B cell (primary cell): ENCODE data around the gene LRRC45. TPM values are rescaled to one million over a fixed set of nuclear protein-coding genes. Genes with fewer than 3 reads are reported as not detected.

Source experiments
- ATAC-seq: fragments of 200-7000 bp; cut with Tn5 transposase; one replicate; pipeline ENCODE4 v1.10.0; 2021; ENCODE audit warnings: low read depth, mild to moderate bottlenecking, moderate number of reproducible peaks, moderate library complexity
- CTCF ChIA-PET: fragments of 350-600 bp; sonication (Branson Sonifier 250); formaldehyde crosslinking; loops from one replicate; lab custom pipeline; 2021; ENCODE audit warnings: antibody characterized with exemption, inconsistent platforms; lab: Charles Lee
- POLR2A ChIA-PET: fragments of 350-600 bp; sonication (Branson Sonifier 250); formaldehyde crosslinking; loops from one replicate; lab custom pipeline; 2021; ENCODE audit warnings: antibody characterized with exemption; lab: Charles Lee
- DNase-seq: peaks from one replicate; pipeline ENCODE4 v3.0.0; 2013
- H2AFZ ChIP-seq: 2 replicates; pipeline ENCODE4 v1.6.1; 2012; ENCODE audit warnings: mild to moderate bottlenecking, low read depth, low read length; ENCODE audit not compliant: insufficient read depth, poor library complexity, severe bottlenecking
- H3K27ac ChIP-seq, 2 donors: 1 replicate in 1 of 2; 2 replicates in 1 of 2; pipeline ENCODE4 v1.5.1; 2012 to 2013; ENCODE audit warnings: low read length in 2 of 2, mild to moderate bottlenecking in 2 of 2, moderate library complexity in 1 of 2
- H3K27me3 ChIP-seq, 4 experiments: fragments of 200-600 bp in 1 of 4; sonication (generic) in 1 of 4; replicated peaks in 1 of 4; 1 replicate in 2 of 4; 2 replicates in 2 of 4; pipeline versions ENCODE4 v1.6.1 to v1.7.0; 2013 to 2016; ENCODE audit warnings: low read length in 3 of 4, mild to moderate bottlenecking in 2 of 4, mixed read lengths in 1 of 4, moderate library complexity in 1 of 4; ENCODE audit not compliant: insufficient read depth in 4 of 4, control insufficient read depth in 3 of 4; ENCODE audit errors: control extremely low read depth in 1 of 4
- H3K36me3 ChIP-seq, 2 experiments: replicated peaks in 1 of 2; 1 replicate in 1 of 2; 2 replicates in 1 of 2; pipeline versions ENCODE4 v1.6.1 to v1.7.1; 2013; ENCODE audit warnings: low read length in 1 of 2; ENCODE audit not compliant: insufficient read depth in 2 of 2, control insufficient read depth in 1 of 2; ENCODE audit errors: control extremely low read depth in 1 of 2, extremely low read depth in 1 of 2
- H3K4me1 ChIP-seq, 2 donors: fragments of 200-600 bp in 1 of 2; sonication (generic) in 1 of 2; 1 replicate in 1 of 2; 2 replicates in 1 of 2; pipeline versions ENCODE4 v1.5.1 to v1.6.1; 2013 to 2017; ENCODE audit warnings: low read length in 2 of 2; ENCODE audit not compliant: control insufficient read depth in 2 of 2, insufficient read depth in 2 of 2
- H3K4me2 ChIP-seq: replicated peaks from 2 replicates; pipeline ENCODE3; 2012; ENCODE audit warnings: mild to moderate bottlenecking, low read depth, low read length; ENCODE audit not compliant: poor library complexity, severe bottlenecking
- H3K4me3 ChIP-seq, 5 experiments: fragments of 200-600 bp in 1 of 5; sonication (generic) in 1 of 5; 1 replicate in 3 of 5; 2 replicates in 2 of 5; pipeline versions ENCODE4 v1.5.1 to v1.7.0; 2011 to 2016; ENCODE audit warnings: low read length in 4 of 5, mild to moderate bottlenecking in 4 of 5, low read depth in 2 of 5, control low read depth in 1 of 5, moderate library complexity in 1 of 5; ENCODE audit not compliant: insufficient read depth in 1 of 5; ENCODE audit errors: control extremely low read depth in 1 of 5, extremely low read depth in 1 of 5
- H3K79me2 ChIP-seq: fragments of 200-600 bp; sonication (generic); one replicate; pipeline ENCODE4 v1.6.0; 2016; ENCODE audit warnings: low read length; ENCODE audit not compliant: control insufficient read depth, insufficient read depth
- H3K9ac ChIP-seq: fragments of 200-600 bp; sonication (generic); 2 replicates; pipeline ENCODE4 v1.6.1; 2017; ENCODE audit warnings: mild to moderate bottlenecking, low read length, moderate library complexity
- H3K9me3 ChIP-seq, 3 donors: one replicate each; pipeline versions ENCODE4 v1.6.1 to v1.7.1; 2013; ENCODE audit warnings: low read length in 2 of 3; ENCODE audit not compliant: control insufficient read depth in 2 of 3, insufficient read depth in 1 of 3; ENCODE audit errors: control extremely low read depth in 1 of 3
- H4K20me1 ChIP-seq: 2 replicates; pipeline ENCODE4 v1.6.0; 2012; ENCODE audit warnings: mild to moderate bottlenecking, low read length; ENCODE audit not compliant: insufficient read depth, control insufficient read depth, poor library complexity, severe bottlenecking
- H3K27ac Mint-ChIP-seq: one replicate; pipeline ENCODE4 v1.8.0; 2021; ENCODE audit warnings: mixed read lengths
- H3K27me3 Mint-ChIP-seq: one replicate; pipeline ENCODE4 v1.8.0; 2021; ENCODE audit warnings: mixed read lengths
- H3K4me1 Mint-ChIP-seq: one replicate; pipeline ENCODE4 v1.8.0; 2021; ENCODE audit warnings: mixed read lengths
- H3K4me3 Mint-ChIP-seq: one replicate; pipeline ENCODE4 v1.8.0; 2021; ENCODE audit warnings: mixed read lengths
- H3K9me3 Mint-ChIP-seq: one replicate; pipeline ENCODE4 v1.8.0; 2022; ENCODE audit warnings: mixed read lengths; ENCODE audit not compliant: insufficient read depth
- CTCF ChIP-seq: fragments of 200-600 bp; IDR thresholded peaks from one replicate; pipeline ENCODE4 v1.8.0; 2022; ENCODE audit warnings: antibody characterized with exemption, mild to moderate bottlenecking
- EZH2 ChIP-seq: IDR thresholded peaks from 2 replicates; pipeline ENCODE4 v1.6.1; 2012; ENCODE audit warnings: borderline replicate concordance, low read depth, mild to moderate bottlenecking, moderate library complexity, low read length; ENCODE audit not compliant: insufficient read depth, poor library complexity, severe bottlenecking
- WGBS: methylation state at CpG from one replicate; pipeline ENCODE4 v1.1.5; 2013; ENCODE audit warnings: missing lambda C conversion rate; ENCODE audit not compliant: insufficient coverage; 5-methylcytosine and 5-hydroxymethylcytosine counted together
- intact Hi-C: fragments of 100-400 bp; cut with micrococcal nuclease; formaldehyde crosslinking; loops from one replicate; pipeline ENCODE4 v1.10.0; 2022
- polyA plus RNA-seq: library from polyadenylated mRNA; depleted of rRNA; stranded (reverse); fragments of >200 nt; gene quantifications from 2 replicates; pipeline ENCODE4 v1.2.3, GENCODE V29; 2012
- total RNA-seq, 2 donors: library from RNA; stranded (reverse); fragments of 120-200 nt in 1 of 2; gene quantifications; 1 replicate in 1 of 2; 2 replicates in 1 of 2; pipeline versions ENCODE4 v1.2.3 to v1.2.4, GENCODE V29; 2013 to 2022

Gene LRRC45
- total and polyA plus RNA-seq, 2 donors (not counting 1 experiment from before 2014, with no cell fraction given): 19.4 to 19.6 TPM

- Histone ChIP-seq H3K9me3 (no peaks in the 10 kb centered on the region), H3K4me1 (no peaks in the 10 kb centered on the region), H3K27ac (no peak overlapping the region), H4K20me1 (no peaks in the 10 kb centered on the region), H3K4me3 (no peak overlapping the region), H3K36me3 (peaks cover 0 to 5% of the 10 kb centered on the region in 2 experiments), H2AFZ (no peak overlapping the region), H3K9ac (no peak overlapping the region), H3K27me3 (no peaks in the 10 kb centered on the region), H3K79me2 (no peaks in the 10 kb centered on the region), H3K4me2 (no peak overlapping the region)
- ChIA-PET CTCF (no interaction called here), POLR2A (no interaction called here)
- 87% methylated on average over 20 of the region's 20 CpGs for WGBS
- Mint-ChIP-seq H3K4me3 (no peak overlapping the region), H3K27ac (no peak overlapping the region), H3K4me1 (no peaks in the 10 kb centered on the region), H3K9me3 (no peaks in the 10 kb centered on the region), H3K27me3 (no peaks in the 10 kb centered on the region)
- DNase-seq: no peak
- TF ChIP-seq EZH2: no peak
- no peak for TF ChIP-seq CTCF
- intact Hi-C loops: no loop called here
- ATAC-seq: no peak
Observed at GRCh38 chr17:82012261-82012639, 10.9 kb upstream of the LRRC45 start.

- no peaks in the 10 kb centered on the region for H3K79me2 ChIP-seq
- POLR2A ChIA-PET: no interaction called here
- H3K4me3 Mint-ChIP-seq: no peak overlapping the region
- H3K27me3 Mint-ChIP-seq: no peaks in the 10 kb centered on the region
- H3K36me3 ChIP-seq: peaks cover 0 to 8% of the 10 kb centered on the region in 2 experiments
- H2AFZ ChIP-seq: no peak overlapping the region
- ATAC-seq (no peak), DNase-seq (no peak)
- no peaks in the 10 kb centered on the region for H3K4me1 Mint-ChIP-seq
- no peak overlapping the region for H3K9ac ChIP-seq
- no peak for TF ChIP-seq CTCF
- TF ChIP-seq EZH2: no peak
- intact Hi-C loops: no loop called here
- no peaks in the 10 kb centered on the region for H3K9me3 ChIP-seq
- H3K27me3 ChIP-seq: no peaks in the 10 kb centered on the region
- no peaks in the 10 kb centered on the region for H3K4me1 ChIP-seq
- WGBS: 92% methylated on average over 12 of the region's 19 CpGs
- H3K27ac ChIP-seq: no peak overlapping the region
- CTCF ChIA-PET: no interaction called here
- no peak overlapping the region for H3K27ac Mint-ChIP-seq
- no peak overlapping the region for H3K4me2 ChIP-seq
- H3K9me3 Mint-ChIP-seq: no peaks in the 10 kb centered on the region
- H4K20me1 ChIP-seq: no peaks in the 10 kb centered on the region
- H3K4me3 ChIP-seq: no peak overlapping the region
Observed at GRCh38 chr17:82012640-82013295, 10.3 kb upstream of the LRRC45 start.
